HepG2 (cell line): Measurements from ENCODE around the gene SUV39H2. TPM values are rescaled to one million over a fixed set of nuclear protein-coding genes. Genes with fewer than 3 reads are reported as not detected.
A peak's percentile ranks its signal among the peaks of the same experiment; 100 is the strongest.

Experiments used
- AGO2 ChIP-seq: fragments of 200-400 bp; formaldehyde crosslinking; optimal IDR thresholded peaks from 2 replicates; pipeline ENCODE3; 2017; ENCODE audit warnings: mild to moderate bottlenecking, low read depth, low read length, moderate library complexity
- ATAD3A ChIP-seq: sonication (generic); formaldehyde crosslinking; IDR thresholded peaks from 2 replicates; pipeline ENCODE4 v1.4.0; 2020; ENCODE audit warnings: missing genetic modification reagents
- ATF2 ChIP-seq: sonication (generic); formaldehyde crosslinking; IDR thresholded peaks from 2 replicates; pipeline ENCODE4 v1.4.0; 2020; ENCODE audit warnings: missing genetic modification reagents
- ATF3 ChIP-seq: sonication (generic); formaldehyde crosslinking; IDR thresholded peaks from 2 replicates; pipeline ENCODE4 v1.4.0; 2020; ENCODE audit warnings: missing genetic modification reagents
- DNMT3B ChIP-seq: conservative IDR thresholded peaks from 2 replicates; pipeline ENCODE4 v1.6.1; 2016; ENCODE audit warnings: missing biosample characterization, control low read depth
- DR1 ChIP-seq: sonication (generic); formaldehyde crosslinking; IDR thresholded peaks from 2 replicates; pipeline ENCODE4 v1.8.0; 2021; ENCODE audit warnings: mild to moderate bottlenecking, missing genetic modification reagents, inconsistent platforms
- FOSL2 ChIP-seq: sonication (generic); formaldehyde crosslinking; IDR thresholded peaks from 2 replicates; pipeline ENCODE4 v1.4.0; 2020; ENCODE audit warnings: missing genetic modification reagents
- GTF2F1 ChIP-seq: fragments of 150-350 bp; IDR thresholded peaks from 2 replicates; pipeline ENCODE4 v1.6.1; 2014; ENCODE audit warnings: low read length
- HIC2 ChIP-seq: sonication (generic); formaldehyde crosslinking; IDR thresholded peaks from 2 replicates; pipeline ENCODE4 v1.9.0; 2022; ENCODE audit warnings: low read depth, missing genetic modification reagents
- MED8 ChIP-seq: sonication (generic); formaldehyde crosslinking; IDR thresholded peaks from 2 replicates; pipeline ENCODE4 v1.8.1; 2023; ENCODE audit warnings: mild to moderate bottlenecking, missing genetic modification reagents; ENCODE audit not compliant: insufficient replicate concordance
- MLXIP ChIP-seq: sonication (generic); formaldehyde crosslinking; IDR thresholded peaks from 2 replicates; pipeline ENCODE4 v1.9.0; 2021; ENCODE audit warnings: missing genetic modification reagents, borderline replicate concordance
- NONO ChIP-seq, 2 experiments: fragments of 450-650 bp in 1 of 2; sonication (generic) in 1 of 2; formaldehyde crosslinking in 1 of 2; IDR thresholded peaks in 1 of 2; conservative IDR thresholded peaks in 1 of 2; 2 replicates each; pipeline versions ENCODE4 v1.6.1 to v1.8.0; 2017 to 2022; ENCODE audit warnings: mild to moderate bottlenecking in 1 of 2, missing genetic modification reagents in 1 of 2, moderate library complexity in 1 of 2
- U2AF2 ChIP-seq: fragments of 200-400 bp; formaldehyde crosslinking; IDR thresholded peaks from 2 replicates; pipeline ENCODE4 v1.6.1; 2017; ENCODE audit warnings: low read depth, mild to moderate bottlenecking, low read length
- ZBTB44 ChIP-seq: sonication (generic); formaldehyde crosslinking; IDR thresholded peaks from 2 replicates; pipeline ENCODE4 v1.4.0; 2020; ENCODE audit warnings: missing genetic modification reagents
- ZFX ChIP-seq: sonication (generic); formaldehyde crosslinking; IDR thresholded peaks from 2 replicates; pipeline ENCODE4 v1.4.0; 2020; ENCODE audit warnings: mild to moderate bottlenecking, low read depth, missing genetic modification reagents, moderate library complexity
- ZNF160 ChIP-seq: sonication (generic); formaldehyde crosslinking; IDR thresholded peaks from 2 replicates; pipeline ENCODE4 v1.8.0; 2022; ENCODE audit warnings: mild to moderate bottlenecking, inconsistent platforms, missing genetic modification reagents
- ZNF326 ChIP-seq: sonication (generic); formaldehyde crosslinking; IDR thresholded peaks from 2 replicates; pipeline ENCODE4 v1.4.0; 2020; ENCODE audit warnings: missing genetic modification reagents, borderline replicate concordance
- ZNF674 ChIP-seq: sonication (generic); formaldehyde crosslinking; IDR thresholded peaks from 2 replicates; pipeline ENCODE4 v1.5.0; 2020; ENCODE audit warnings: low read depth, mild to moderate bottlenecking, missing genetic modification reagents
- ZSCAN21 ChIP-seq: sonication (generic); formaldehyde crosslinking; IDR thresholded peaks from 2 replicates; pipeline ENCODE4 v1.8.0; 2022; ENCODE audit warnings: mild to moderate bottlenecking, missing genetic modification reagents, moderate library complexity, borderline replicate concordance
- polyA plus RNA-seq, 8 experiments: library from polyadenylated mRNA; depleted of rRNA in 3 of 8; stranded (reverse) in 7 of 8; unstranded in 1 of 8; fragments of >200 nt; fragmentation: Illumina TruSeq in 4 of 8; extraction: Trizol in 4 of 8; gene quantifications; 2 replicates each; pipeline versions ENCODE4 v1.2.1 to v1.2.3, GENCODE V29; 2011 to 2016; ENCODE audit warnings: low read depth in 4 of 8, missing spikeins in 1 of 8, mixed read lengths in 1 of 8; ENCODE audit not compliant: insufficient read depth in 1 of 8
- total RNA-seq, 5 experiments: library from RNA; depleted of rRNA; stranded (reverse); fragments of >200 nt; fragmentation: Illumina TruSeq; extraction: Trizol; gene quantifications; 2 replicates each; pipeline ENCODE4 v1.2.3, GENCODE V29; 2016; ENCODE audit warnings: low read depth in 1 of 5

SUV39H2 gene
- total and polyA plus RNA-seq, 2 of the 13 experiments (the other 11 are each of a cell fraction or from before 2014, with no cell fraction given), result 9.0 to 44.3 TPM

GRCh38 chr10:14878266-14879123 lies at the start of gene SUV39H2 (continued):
- TF ChIP-seq ATF3 (0 out of 2 replicates have a peak, but pooled peaks have one; percentile 11), ZSCAN21 (CRISPR knock-in tag) (peak; percentile 31; the same call in 1 of the 2 replicates), HIC2 (CRISPR knock-in tag) (no peak), ZBTB44 (no peak), ZFX (CRISPR knock-in tag) (peak; percentile 97), DNMT3B (CRISPR knock-in tag) (peak; percentile 88; the same call in 1 of the 2 replicates), ATF2 (CRISPR knock-in tag) (no peak; the same call in 1 of the 2 replicates), GTF2F1 (no peak), ATAD3A (CRISPR knock-in tag) (0 out of 2 replicates have a peak, but pooled peaks have one; percentile 51), ZNF674 (no peak), ZNF160 (CRISPR knock-in tag) (0 out of 2 replicates have a peak, but pooled peaks have one; percentile 55), ZNF326 (CRISPR knock-in tag) (no peak), MLXIP (0 out of 2 replicates have a peak, but pooled peaks have one; percentile 32), MED8 (CRISPR knock-in tag) (peak; percentile 61), AGO2 (peak; percentile 47), NONO (IDR thresholded peaks at IDR 0.05) (no peak), NONO (CRISPR knock-in tag; conservative IDR thresholded peaks at IDR 0.05) (peak; percentile 46), DR1 (CRISPR knock-in tag) (peak; percentile 73), FOSL2 (CRISPR knock-in tag) (no peak), U2AF2 (no peak)
